NCI-H2171 treated with DMSO at 0.1 percent for 48 hours (cell line): Measurements from ENCODE around the gene C16orf92.
A peak's percentile ranks its signal among the peaks of the same experiment; 100 is the strongest.
"Not testable (repeated sequence)": the region's sequence is repeated elsewhere in the genome, so short reads cannot be mapped to it uniquely, and the experiment has no call there.

Source experiments
- DNase-seq: peaks from one replicate; lab custom pipeline; 2025; lab: John Stamatoyannopoulos, UW

C16orf92 gene

GRCh38 chr16:30027588-30028437 is 4.8 kb downstream of the C16orf92 start:
- DNase-seq: peak; percentile 91

- DNase-seq: no peak
Observed at GRCh38 chr16:30028438-30029076, 5.6 kb downstream of the C16orf92 start.

DNA sequence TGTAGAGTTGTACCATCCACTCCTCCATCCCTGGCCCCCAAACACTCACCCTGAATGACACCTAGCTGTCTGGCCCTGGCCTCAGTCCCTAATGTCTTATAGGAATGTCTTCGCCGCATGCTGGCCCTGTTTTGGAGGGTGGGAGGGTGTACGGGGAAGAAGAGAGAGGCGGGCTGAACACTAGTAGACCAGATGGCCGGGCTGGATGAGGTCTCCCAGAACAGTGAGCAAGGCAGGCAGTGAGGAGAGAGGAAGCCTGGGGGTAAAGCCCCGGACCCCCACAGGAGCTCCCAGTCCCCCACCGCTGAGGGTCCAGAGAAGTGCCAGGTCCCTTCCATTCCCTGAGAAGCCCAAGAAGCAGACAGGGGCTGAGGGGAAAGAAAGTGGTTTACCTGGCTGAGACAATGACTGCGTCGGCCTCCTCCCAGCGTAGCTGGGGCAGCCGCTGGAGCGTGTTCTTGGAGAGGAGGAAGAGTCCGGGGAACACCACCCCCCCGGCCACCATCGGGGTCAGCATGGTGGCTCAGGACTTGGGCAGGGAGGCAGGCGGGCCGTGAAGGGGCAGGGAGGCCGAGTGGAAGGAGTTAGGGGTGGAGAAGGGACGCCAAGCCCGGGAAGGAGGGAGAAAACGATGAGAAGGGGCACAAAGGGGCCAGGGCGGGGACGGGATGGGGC is 7.2 kb downstream of the C16orf92 start:
- DNase-seq: peak; percentile 50

GRCh38 chr16:30030841-30031413 is 7.9 kb downstream of the C16orf92 start, which contains the start of gene TLCD3B:
TLCD3B (minus strand) TSS chr16:30031271; CDS start chr16:30030527, 744 bp downstream.
- peak; percentile 49 for DNase-seq

DNA sequence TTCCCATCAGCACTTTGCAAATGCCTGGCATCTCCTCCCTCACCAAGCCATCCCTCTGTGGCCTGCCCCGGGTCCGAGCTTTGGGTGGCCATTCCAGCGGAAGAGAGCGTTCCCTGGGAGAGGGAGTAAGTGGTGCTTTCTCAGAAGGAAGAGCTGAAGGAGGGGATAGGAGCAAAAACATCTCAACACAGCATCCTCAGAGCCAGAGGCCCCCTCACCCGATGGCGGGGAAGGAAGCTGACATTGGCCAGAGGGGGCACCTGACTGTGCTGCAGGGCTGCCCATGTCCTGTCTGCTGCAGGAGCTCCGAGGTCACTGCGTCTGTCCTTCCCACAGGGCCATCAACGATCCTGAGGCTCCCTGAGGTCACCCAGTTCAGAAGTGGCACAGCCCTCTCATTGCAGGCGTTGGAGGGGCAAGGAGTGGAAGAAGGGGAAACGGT is 8.5 kb downstream of the C16orf92 start:
- DNase-seq: no peak

- peak; percentile 85 for DNase-seq
Observed at GRCh38 chr16:30032083-30032819, 9.3 kb downstream of the C16orf92 start.

- no peak for DNase-seq
Observed at GRCh38 chr16:30033270-30033669, 10.3 kb downstream of the C16orf92 start.

GRCh38 chr16:30040221-30040620 is 17.2 kb downstream of the C16orf92 start:
- DNase-seq: no peak

- DNase-seq: not testable (repeated sequence)
Observed at GRCh38 chr16:30040690-30041089, 17.7 kb downstream of the C16orf92 start.

DNA sequence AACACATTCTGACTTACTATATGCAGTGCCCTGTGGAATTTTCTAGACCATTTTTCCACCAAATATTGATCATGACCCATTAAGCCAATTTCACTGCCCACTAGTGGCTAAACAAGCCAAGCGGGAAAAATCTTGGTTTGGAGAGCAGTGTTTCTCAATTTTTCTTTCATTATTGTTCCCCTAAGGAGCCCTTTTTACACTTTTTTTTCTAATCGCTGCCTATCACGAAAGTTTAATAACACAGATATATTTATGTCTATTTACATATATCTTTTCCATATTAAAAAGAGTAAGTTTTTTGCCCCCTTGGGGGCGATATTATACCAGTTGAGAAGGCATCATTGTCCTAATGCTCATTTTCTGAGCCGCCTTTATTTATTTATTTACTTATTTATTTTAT is 18.8 kb downstream of the C16orf92 start:
- no peak for DNase-seq

DNA sequence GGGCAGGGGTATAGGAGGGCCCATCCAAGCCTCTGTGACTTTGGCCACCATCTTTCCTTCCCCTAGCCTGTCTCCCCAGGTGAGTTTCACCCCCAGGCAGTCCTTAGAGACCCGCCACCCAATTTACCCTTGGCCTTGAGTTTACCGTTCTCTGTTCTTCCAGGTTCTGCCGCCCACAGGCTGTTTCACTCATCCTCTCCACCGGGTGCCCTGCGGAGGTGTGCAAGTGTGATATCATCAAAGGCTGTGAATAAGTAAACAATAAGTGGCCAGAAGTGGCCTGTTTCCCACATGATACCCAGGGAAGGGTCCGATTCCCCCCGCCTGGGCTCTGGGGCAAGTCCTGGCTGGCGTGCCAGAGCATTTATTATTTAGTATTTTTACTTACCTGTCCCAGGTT is 23.2 kb downstream of the C16orf92 start:
- DNase-seq: no peak

DNA sequence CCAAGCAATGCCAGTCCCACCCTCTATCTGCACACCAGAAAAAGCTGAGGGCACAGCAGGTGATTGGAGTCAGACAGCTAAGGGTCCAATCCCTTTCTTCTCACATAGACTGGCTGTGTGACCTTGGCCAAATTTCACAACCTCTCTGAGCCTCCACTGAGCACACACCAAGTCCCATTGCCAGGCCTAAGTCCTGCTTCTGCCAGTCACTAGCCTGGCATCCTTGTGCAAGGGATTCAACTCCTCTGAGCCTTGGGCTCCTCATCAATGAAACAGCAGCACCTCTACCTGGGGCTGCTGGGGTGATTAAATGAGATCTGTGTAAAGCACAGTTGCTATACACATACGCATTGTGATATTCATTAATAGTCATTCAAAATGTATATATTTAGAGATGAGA is 23.6 kb downstream of the C16orf92 start:
- no peak for DNase-seq

DNA sequence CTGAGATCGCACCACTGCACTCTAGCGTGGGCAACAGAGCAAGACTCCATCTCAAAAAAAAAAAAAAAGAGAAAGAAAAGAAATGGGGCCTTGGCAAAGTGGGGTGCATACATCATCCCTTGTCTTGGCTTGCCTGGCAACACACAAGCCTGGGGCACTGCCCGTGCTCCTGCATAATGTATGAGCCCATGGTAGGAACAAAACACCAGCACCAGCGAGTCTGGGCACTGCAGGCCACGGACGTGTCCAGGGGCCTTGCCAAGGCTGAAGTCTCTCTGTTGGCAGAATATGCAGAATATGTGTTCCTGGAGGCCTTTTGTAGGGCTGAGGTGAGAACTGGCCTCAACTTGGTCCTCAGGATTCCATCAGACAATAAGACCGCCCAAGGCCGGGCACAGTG is 26.9 kb downstream of the C16orf92 start:
- DNase-seq: no peak

- DNase-seq: no peak
Observed at GRCh38 chr16:30051518-30051917, 28.5 kb downstream of the C16orf92 start.

- peak; percentile 86 for DNase-seq
Observed at GRCh38 chr16:30052671-30053372, 29.8 kb downstream of the C16orf92 start.

GRCh38 chr16:30053376-30054015 is 30.5 kb downstream of the C16orf92 start:
- DNase-seq: no peak

DNA sequence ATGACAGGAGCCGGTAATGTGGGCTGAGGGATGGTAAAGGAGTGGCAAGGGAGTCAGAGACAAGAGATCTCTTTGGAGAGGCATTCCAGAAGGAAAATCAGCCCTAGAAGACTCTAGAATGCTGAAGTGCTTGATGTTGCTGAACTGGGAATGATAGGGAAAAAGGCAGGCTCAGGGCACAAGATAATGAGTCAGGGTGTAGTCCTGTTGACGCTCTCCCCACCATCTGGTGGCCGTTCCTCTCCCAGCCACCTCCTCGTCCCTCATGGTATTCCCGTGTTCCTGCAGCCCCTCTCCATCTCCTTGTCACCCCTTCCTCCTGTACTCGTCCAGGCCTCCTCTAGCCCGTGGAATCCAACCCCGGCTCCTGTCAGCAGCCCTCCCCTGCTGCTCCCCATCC is 31.5 kb downstream of the C16orf92 start:
- DNase-seq: peak; percentile 16

GRCh38 chr16:30054959-30055553 is 32.1 kb downstream of the C16orf92 start:
- DNase-seq: peak; percentile 86

- no peak for DNase-seq
Observed at GRCh38 chr16:30060346-30060745, 37.3 kb downstream of the C16orf92 start.
